Stimulated activated CD4-positive, alpha-beta T cell treated with anti-CD3 and anti-CD28 coated beads, TNF-alpha, amount 100 ng/mL, for 48 hours (primary cell): ENCODE results near the gene NOX5.

Source experiments
- DNase-seq, 3 donors: peaks; one replicate each; pipeline ENCODE4 v3.0.0-alpha.2; 2020; ENCODE audit warnings: low read depth in 3 of 3

NOX5 gene

GRCh38 chr15:69018951-69019350 lies 4.5 kb downstream of the NOX5 start:
- no peak for DNase-seq

- no peak for DNase-seq
Observed at GRCh38 chr15:69021895-69022294, 7.4 kb downstream of the NOX5 start.

- no peak for DNase-seq
Observed at GRCh38 chr15:69025320-69025719, 10.8 kb downstream of the NOX5 start.

- DNase-seq: no peak
Observed at GRCh38 chr15:69026355-69026754, 11.9 kb downstream of the NOX5 start.

- no peak for DNase-seq
Observed at GRCh38 chr15:69027976-69028518, 13.6 kb downstream of the NOX5 start.

GRCh38 chr15:69031013-69032001 lies 16.8 kb downstream of the NOX5 start:
- DNase-seq: peak; percentile 12 to 25 (median 15)

GRCh38 chr15:69032031-69032430 lies 17.5 kb downstream of the NOX5 start:
- DNase-seq: no peak

GRCh38 chr15:69032703-69033373 lies 18.3 kb downstream of the NOX5 start:
- DNase-seq: no peak

- no peak for DNase-seq
Observed at GRCh38 chr15:69034352-69034751, 19.9 kb downstream of the NOX5 start.

GRCh38 chr15:69035205-69035917 lies 20.9 kb downstream of the NOX5 start:
- DNase-seq: no peak

- no peak for DNase-seq
Observed at GRCh38 chr15:69035918-69036258, 21.4 kb downstream of the NOX5 start.

GRCh38 chr15:69036826-69037225 lies 22.3 kb downstream of the NOX5 start:
- DNase-seq: no peak

GRCh38 chr15:69037482-69037881 lies 23.0 kb downstream of the NOX5 start:
- DNase-seq: no peak

- DNase-seq: no peak
Observed at GRCh38 chr15:69037977-69038376, 23.5 kb downstream of the NOX5 start.

- no peak for DNase-seq
Observed at GRCh38 chr15:69038508-69038907, 24.0 kb downstream of the NOX5 start.

- DNase-seq: no peak
Observed at GRCh38 chr15:69039516-69040225, 25.2 kb downstream of the NOX5 start.

GRCh38 chr15:69042531-69042930 lies 28.0 kb downstream of the NOX5 start:
- DNase-seq: no peak

GRCh38 chr15:69045802-69046201 lies 31.3 kb downstream of the NOX5 start:
- DNase-seq: no peak

- DNase-seq: no peak
Observed at GRCh38 chr15:69046781-69047180, 32.3 kb downstream of the NOX5 start.

GRCh38 chr15:69049976-69050375 lies 35.5 kb downstream of the NOX5 start:
- DNase-seq: no peak

GRCh38 chr15:69055251-69055650 lies 40.8 kb downstream of the NOX5 start:
- DNase-seq: no peak
